AG08395 (cell line): ENCODE measurements around the gene REV3L.
"Not testable (repeated sequence)": the region's sequence is repeated elsewhere in the genome, so short reads cannot be mapped to it uniquely, and the experiment has no call there.

ENCODE experiments used
- DNase-seq: peaks from one replicate; pipeline ENCODE4 v3.0.0; 2012; ENCODE audit warnings: mixed read lengths, low spot score

REV3L gene

GRCh38 chr6:111260570-111261298, 222.3 kb downstream of the REV3L start:
- no peak for DNase-seq

DNA sequence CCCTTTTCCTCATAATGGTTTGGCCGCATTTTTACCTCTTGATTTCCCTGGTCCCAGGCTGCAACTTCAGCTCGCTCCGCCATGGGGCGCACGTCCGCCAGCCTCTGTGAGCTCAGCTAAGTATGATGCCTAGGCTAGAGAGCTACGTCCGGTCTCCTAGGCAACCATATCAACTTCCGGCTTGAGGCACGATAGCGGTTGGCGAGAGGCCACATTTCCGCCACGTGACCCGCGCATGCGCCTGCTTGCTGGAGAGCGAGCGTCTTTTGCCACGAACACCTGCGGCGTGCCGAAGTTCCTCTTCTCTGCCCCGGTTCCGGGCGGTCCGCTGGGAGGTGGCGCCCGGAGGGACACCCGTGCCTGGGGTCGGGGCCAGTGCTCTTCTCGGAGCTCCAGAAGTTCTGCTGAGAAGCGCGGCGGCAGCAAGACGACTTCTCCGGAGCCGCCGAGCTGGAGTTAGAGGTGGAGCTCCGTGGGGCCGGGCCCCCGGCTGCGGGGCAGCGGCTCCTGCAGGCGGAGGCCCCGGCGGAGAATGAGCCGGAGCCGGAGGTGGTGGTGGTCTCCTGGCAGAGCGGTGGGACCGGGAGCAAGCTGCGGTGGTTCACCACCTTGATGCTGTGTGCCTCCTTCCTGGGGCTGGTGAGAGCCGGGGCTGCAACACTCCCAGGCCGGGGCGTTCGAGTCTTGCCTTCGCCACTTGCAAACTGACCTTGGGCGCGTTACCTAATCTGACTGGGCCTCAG, 223.8 kb downstream of the REV3L start:
- peak; percentile 99 for DNase-seq

GRCh38 chr6:111258615-111259088, 224.4 kb downstream of the REV3L start:
- peak; percentile 42 for DNase-seq

DNA sequence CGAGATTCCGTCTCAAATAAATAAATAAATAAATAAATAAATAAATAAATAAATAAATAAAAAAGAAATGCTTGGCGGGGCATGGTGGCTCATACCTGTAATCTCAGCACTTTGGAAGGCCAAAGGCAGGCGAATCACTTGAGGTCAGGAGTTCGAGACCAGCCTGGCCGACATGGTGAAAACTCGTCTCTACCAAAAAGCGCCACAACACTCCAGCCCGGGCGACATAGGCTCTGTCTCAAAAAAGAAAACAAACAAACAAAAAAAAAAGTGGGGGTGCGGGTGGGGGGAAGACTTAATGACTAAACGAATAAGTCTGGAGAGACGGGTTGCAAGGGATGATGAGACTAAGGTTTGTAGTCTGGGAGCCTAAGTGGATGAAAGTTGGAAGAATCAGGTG, 225.0 kb downstream of the REV3L start:
- DNase-seq = no peak

GRCh38 chr6:111256646-111257045, 226.4 kb downstream of the REV3L start:
- peak; percentile 5 for DNase-seq

DNA sequence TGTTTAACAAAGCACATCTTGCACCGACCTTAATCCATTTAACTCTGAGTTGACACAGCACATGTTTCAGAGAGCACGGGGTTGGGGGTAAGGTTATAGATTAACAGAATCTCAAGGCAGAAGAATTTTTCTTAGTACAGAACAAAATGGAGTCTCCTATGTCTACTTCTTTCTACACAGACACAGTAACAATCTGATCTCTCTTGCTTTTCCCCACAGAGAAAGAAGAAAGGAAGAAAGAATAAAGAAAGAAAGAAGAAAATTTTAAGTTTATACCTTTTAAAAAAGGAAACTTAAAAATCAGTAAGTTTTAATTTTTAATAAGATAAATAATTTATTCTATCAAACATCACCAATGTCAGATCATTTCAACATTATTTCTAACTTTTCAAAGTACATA, 227.2 kb downstream of the REV3L start:
- not testable (repeated sequence) for DNase-seq

DNA sequence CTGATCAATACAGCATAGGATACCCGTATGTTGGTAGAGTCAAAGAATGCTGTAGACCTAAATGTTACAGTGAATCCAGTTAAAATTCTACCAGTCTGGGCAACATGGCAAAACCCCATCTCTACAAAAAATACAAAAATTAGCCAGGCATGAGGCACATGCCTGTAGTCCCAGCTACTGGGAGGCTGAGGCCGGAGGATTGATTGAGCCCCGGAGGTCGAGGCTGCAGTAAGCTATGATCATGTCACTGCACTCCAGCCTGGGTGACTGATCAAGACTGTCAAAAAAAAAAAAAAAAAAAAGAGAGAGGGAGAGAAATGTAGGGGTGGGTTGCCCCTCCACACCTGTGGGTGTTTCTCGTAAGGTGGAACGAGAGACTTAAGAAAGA, 228.2 kb downstream of the REV3L start:
- DNase-seq = no peak

- no peak for DNase-seq
Observed at GRCh38 chr6:111254004-111254778, 228.8 kb downstream of the REV3L start.

DNA sequence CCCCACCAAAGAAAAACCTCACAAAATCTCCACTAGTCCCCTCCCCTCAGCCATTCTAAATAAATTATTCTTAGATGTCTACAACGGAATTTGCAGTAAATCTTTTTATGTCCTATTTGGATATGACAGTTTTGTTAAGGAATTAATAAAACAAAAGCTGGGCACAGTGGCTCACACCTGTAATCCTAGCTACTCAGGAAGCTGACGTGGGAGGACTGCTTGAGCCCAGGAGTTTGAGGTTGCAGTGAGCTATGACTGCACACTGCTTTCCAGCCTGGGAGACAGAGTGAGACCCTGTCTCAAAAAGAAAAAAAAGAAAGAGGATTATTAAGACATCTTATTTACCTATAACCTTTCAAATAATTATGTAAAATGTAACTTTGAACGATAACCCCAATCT, 230.3 kb downstream of the REV3L start:
- DNase-seq = no peak

DNA sequence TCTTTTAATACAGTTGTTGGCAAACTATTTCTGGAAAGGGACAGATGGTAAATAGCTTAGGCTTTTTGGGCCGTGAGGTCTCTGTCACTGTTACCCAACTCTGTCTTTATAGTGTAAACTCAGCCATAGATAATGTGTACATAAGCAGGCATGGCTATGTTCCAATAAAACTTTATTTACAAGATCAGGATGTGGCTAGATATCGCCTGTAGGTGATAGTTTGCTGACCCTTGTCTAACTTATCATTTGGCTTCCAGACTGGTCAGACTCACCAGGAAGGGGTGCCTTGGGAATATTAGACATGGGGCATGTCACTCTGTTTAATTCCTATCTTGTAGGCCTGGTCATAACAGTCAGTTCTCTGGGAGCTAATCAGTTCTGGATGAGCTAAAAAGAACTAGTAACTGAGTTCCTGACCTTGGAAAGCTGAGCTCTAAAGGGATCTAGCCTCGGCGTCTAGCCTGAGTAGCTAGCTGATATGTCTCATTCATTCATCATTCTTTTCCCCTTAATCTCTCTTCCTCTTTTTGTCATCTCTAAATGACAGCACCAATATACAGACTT, 232.1 kb downstream of the REV3L start:
- no peak for DNase-seq
